ENCODE data around the gene PCDHGB6.
"Not testable (repeated sequence)": the region's sequence is repeated elsewhere in the genome, so short reads cannot be mapped to it uniquely, and the experiment has no call there.

PCDHGB6 gene

DNA sequence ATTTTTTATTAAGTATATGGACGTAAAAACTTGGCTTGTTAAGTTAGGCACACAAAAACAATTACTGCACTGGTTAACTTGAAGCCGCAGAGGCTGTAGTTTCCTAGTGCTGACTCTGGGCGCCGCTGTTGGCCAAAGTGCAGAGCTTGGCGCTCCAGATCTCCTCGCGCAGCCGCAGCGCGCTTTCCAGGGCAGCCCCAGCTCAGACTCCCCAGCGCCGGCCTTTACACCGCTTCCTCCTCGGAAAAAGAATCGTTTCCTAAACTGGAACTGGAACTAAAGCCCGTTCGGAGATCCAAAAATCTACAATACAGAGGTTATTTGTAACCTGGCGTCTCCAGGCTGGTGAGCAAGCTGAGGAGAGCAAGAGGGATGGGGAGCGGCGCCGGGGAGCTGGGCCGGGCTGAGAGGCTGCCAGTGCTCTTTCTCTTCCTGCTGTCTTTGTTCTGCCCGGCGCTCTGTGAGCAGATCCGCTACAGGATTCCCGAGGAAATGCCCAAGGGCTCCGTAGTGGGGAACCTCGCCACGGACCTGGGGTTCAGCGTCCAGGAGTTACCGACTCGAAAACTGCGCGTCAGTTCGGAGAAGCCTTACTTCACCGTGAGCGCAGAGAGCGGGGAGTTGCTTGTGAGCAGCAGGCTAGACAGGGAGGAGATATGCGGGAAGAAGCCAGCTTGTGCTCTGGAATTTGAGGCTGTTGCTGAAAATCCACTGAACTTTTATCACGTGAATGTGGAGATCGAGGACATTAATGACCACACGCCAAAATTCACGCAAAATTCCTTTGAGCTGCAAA, 9.9 kb upstream of the PCDHGB6 start, which contains the start of gene PCDHGB5:
Gene PCDHGB5, plus strand, starts transcription at position 192 of the 796 bp plus-strand sequence. Its CDS starts 181 bp downstream, at position 373.
- CTCF ChIA-PET: interaction anchor here (0.6 to 2.9 kb wide), 8 partner anchors 9 to 557 kb away, joined by 3 to 12 read pairs (median 4); partner anchors contain the start of genes PCDHGA10, PCDHGA11 and PCDHGB3
- peaks cover 61% of the 10 kb centered on the region for H3K27me3 Mint-ChIP-seq
- peaks cover 33% of the 10 kb centered on the region for H3K9me3 Mint-ChIP-seq
- not testable (repeated sequence) for H3K4me1 Mint-ChIP-seq, H3K27ac Mint-ChIP-seq
- peaks cover 13% of the 10 kb centered on the region for H3K36me3 Mint-ChIP-seq
- DNase-seq: peak; percentile 57
- peak within 1 kb of the TSS; percentile 56 for H3K4me3 Mint-ChIP-seq

GRCh38 chr5:141398608-141399007, 9.2 kb upstream of the PCDHGB6 start:
- CTCF ChIA-PET: interaction anchor here (0.9 to 1.7 kb wide), 2 partner anchors 22 to 557 kb away, joined by 3 to 5 read pairs; partner anchors contain the start of gene PCDHGA11
- Mint-ChIP-seq H3K4me3 (no peak overlapping the region), H3K36me3 (peaks cover 10% of the 10 kb centered on the region), H3K27me3 (peaks cover 61% of the 10 kb centered on the region), H3K4me1 (peaks cover 3% of the 10 kb centered on the region), H3K9me3 (peaks cover 32% of the 10 kb centered on the region), H3K27ac (no peak overlapping the region)
- no peak for DNase-seq

DNA sequence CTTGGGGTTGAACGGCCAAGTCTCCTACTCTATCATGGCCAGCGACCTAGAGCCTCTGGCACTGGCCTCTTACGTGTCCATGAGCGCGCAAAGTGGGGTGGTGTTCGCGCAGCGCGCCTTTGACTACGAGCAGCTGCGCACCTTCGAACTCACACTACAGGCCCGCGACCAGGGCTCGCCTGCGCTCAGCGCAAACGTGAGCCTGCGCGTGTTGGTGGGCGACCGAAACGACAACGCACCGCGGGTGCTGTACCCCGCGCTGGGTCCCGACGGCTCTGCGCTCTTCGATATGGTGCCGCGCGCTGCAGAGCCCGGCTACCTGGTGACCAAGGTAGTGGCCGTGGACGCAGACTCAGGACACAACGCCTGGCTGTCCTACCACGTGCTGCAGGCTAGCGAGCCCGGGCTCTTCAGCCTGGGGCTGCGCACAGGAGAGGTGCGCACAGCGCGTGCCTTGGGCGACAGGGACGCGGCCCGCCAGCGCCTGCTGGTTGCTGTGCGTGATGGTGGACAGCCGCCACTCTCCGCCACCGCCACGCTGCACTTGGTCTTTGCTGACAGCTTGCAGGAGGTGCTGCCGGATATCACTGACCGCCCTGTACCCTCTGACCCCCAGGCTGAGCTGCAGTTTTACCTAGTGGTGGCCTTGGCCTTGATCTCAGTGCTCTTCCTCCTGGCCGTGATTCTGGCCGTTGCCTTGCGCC, 8.1 kb upstream of the PCDHGB6 start:
- peaks cover 28% of the 10 kb centered on the region for H3K9me3 Mint-ChIP-seq
- H3K4me1 Mint-ChIP-seq: peaks cover 3% of the 10 kb centered on the region
- H3K27ac Mint-ChIP-seq: peak overlapping the region; percentile 71
- CTCF ChIA-PET: interaction anchor here (1.0 to 1.6 kb wide), 4 partner anchors 22 to 114 kb away, joined by 3 to 7 read pairs (median 5); partner anchors contain the start of gene PCDHGB3
- DNase-seq: no peak
- H3K27me3 Mint-ChIP-seq: peaks cover 61% of the 10 kb centered on the region
- peaks cover 8% of the 10 kb centered on the region for H3K36me3 Mint-ChIP-seq
- no peak overlapping the region for H3K4me3 Mint-ChIP-seq

GRCh38 chr5:141402553-141403243, 5.1 kb upstream of the PCDHGB6 start, which contains the start of gene PCDHGA9:
PCDHGA9 (plus strand) TSS chr5:141402778; CDS start chr5:141402953, 175 bp downstream.
- H3K36me3 Mint-ChIP-seq: peaks cover 10% of the 10 kb centered on the region
- peaks cover 21% of the 10 kb centered on the region for H3K9me3 Mint-ChIP-seq

GRCh38 chr5:141403387-141403786, 4.4 kb upstream of the PCDHGB6 start:
- Mint-ChIP-seq H3K27ac (no peak overlapping the region), H3K9me3 (peaks cover 23% of the 10 kb centered on the region), H3K4me1 (peaks cover 5% of the 10 kb centered on the region), H3K36me3 (peaks cover 10% of the 10 kb centered on the region), H3K27me3 (peaks cover 64% of the 10 kb centered on the region), H3K4me3 (no peak overlapping the region)
- DNase-seq: no peak
- CTCF ChIA-PET: interaction anchor here (1.0 to 1.4 kb wide), 5 partner anchors 10 to 109 kb away, joined by 3 to 5 read pairs (median 4); partner anchors contain the start of genes PCDHGA12, PCDHGA3 and PCDHGB7

More at GRCh38 chr5:141402553-141403243, 5.1 kb upstream of the PCDHGB6 start, which contains the start of gene PCDHGA9:
- Mint-ChIP-seq H3K27me3 (peaks cover 60% of the 10 kb centered on the region), H3K4me3 (no peak within 1 kb of the TSS), H3K27ac (no peak within 1 kb of the TSS), H3K4me1 (peaks cover 3% of the 10 kb centered on the region)
- peak; percentile 46 for DNase-seq
- CTCF ChIA-PET: interaction anchor here (1.0 to 1.4 kb wide), 5 partner anchors 11 to 110 kb away, joined by 3 to 5 read pairs (median 4); partner anchors contain the start of genes PCDHGA12, PCDHGA3 and PCDHGB7

DNA sequence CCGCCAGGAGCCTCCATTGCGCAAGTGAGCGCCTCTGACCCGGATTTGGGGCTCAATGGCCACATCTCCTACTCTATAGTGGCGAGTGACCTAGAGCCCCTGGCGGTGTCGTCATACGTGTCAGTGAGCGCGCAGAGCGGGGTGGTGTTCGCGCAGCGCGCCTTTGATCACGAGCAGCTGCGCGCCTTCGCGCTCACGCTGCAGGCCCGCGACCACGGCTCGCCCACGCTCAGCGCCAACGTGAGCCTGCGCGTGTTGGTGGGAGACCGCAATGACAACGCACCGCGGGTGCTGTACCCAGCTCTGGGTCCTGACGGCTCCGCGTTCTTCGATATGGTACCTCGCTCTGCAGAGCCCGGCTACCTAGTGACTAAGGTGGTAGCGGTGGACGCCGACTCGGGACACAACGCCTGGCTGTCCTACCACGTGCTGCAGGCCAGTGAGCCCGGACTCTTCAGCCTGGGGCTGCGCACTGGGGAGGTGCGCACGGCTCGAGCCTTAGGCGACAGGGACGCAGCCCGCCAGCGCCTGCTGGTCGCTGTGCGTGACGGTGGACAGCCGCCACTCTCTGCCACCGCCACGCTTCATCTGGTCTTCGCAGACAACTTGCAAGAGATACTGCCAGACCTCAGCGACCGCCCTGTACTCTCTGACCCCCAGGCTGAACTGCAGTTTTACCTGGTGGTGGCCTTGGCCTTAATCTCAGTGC, 1.9 kb downstream of the PCDHGB6 start:
- peaks cover 20% of the 10 kb centered on the region for H3K9me3 Mint-ChIP-seq
- H3K4me1 Mint-ChIP-seq: peaks cover 16% of the 10 kb centered on the region
- CTCF ChIA-PET: no interaction called here
- H3K36me3 Mint-ChIP-seq: peaks cover 18% of the 10 kb centered on the region
- H3K4me3 Mint-ChIP-seq: no peak overlapping the region
- H3K27me3 Mint-ChIP-seq: peaks cover 66% of the 10 kb centered on the region
- DNase-seq: no peak
- peak overlapping the region; percentile 79 for H3K27ac Mint-ChIP-seq

DNA sequence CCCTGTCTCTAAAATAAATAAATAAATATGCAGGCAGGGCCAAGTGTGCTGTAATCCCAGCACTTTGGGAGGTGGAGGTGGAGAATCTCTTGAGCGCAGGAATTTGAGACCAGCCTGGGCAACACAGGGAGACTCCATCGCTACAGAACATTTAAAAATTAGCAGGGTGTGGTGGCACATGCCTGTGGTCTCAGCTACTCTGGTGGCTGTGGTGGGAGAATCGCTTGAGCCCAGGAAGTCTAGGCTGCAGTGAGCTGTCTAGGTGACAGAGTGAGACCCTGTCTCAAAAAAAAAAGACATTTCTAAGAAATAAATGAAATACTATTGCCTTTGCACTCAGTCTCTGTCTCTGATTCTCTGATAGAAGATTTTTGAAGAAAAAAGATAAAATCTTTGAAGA, 3.8 kb downstream of the PCDHGB6 start:
- Mint-ChIP-seq H3K9me3 (peaks cover 20% of the 10 kb centered on the region), H3K27me3 (peaks cover 75% of the 10 kb centered on the region), H3K4me1 (peaks cover 18% of the 10 kb centered on the region), H3K4me3 (no peak overlapping the region), H3K27ac (no peak overlapping the region), H3K36me3 (peaks cover 18% of the 10 kb centered on the region)
- no peak for DNase-seq
- CTCF ChIA-PET: interaction anchor here (0.9 to 2.5 kb wide), 2 partner anchors 113 to 204 kb away, joined by 3 to 10 read pairs; no protein-coding TSS in a partner anchor

DNA sequence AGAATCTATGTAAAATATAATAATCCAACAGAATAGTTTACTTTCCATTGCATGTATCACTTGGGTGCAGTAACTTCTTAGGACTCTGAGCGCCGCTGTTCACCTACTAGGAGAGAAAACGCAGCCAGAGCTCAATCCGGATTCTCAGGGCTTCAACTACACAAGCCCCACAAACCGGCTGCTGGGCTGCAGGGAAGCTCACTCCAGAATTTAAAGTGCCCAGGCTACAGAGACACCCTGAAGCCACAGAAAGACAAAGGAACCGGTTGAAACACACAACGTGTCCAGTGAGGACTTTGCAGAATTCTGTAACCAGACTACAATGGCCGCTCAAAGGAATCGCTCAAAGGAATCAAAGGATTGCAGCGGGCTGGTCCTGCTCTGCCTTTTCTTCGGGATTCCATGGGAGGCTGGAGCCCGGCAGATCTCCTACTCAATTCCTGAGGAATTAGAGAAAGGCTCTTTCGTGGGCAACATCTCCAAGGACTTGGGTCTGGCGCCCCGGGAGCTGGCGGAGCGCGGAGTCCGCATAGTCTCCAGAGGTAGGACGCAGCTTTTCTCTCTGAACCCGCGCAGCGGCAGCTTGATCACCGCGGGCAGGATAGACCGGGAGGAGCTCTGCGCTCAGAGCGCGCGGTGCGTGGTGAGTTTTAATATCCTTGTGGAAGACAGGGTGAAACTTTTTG, 5.2 kb downstream of the PCDHGB6 start, which contains the start of gene PCDHGA10:
Gene PCDHGA10, plus strand, starts transcription at position 134 of the 686 bp plus-strand sequence. Its CDS starts 189 bp downstream, at position 323.
- CTCF ChIA-PET: interaction anchor here (0.6 to 3.4 kb wide), 27 partner anchors 8 to 171 kb away, joined by 3 to 17 read pairs (median 4); partner anchors contain the start of genes PCDHGA11, PCDHGA9, PCDHGB5 and PCDHGC5
- Mint-ChIP-seq H3K36me3 (peaks cover 18% of the 10 kb centered on the region), H3K9me3 (peaks cover 22% of the 10 kb centered on the region), H3K4me1 (peaks cover 21% of the 10 kb centered on the region), H3K27ac (peak within 1 kb of the TSS; percentile 74), H3K27me3 (peaks cover 79% of the 10 kb centered on the region), H3K4me3 (peak within 1 kb of the TSS; percentile 78)
- DNase-seq: peak; percentile 72

- peaks cover 22% of the 10 kb centered on the region for H3K4me1 Mint-ChIP-seq
- no peak for DNase-seq
- H3K27me3 Mint-ChIP-seq: peaks cover 79% of the 10 kb centered on the region
- peaks cover 26% of the 10 kb centered on the region for H3K9me3 Mint-ChIP-seq
- CTCF ChIA-PET: interaction anchor here (0.9 to 3.4 kb wide), 20 partner anchors 11 to 170 kb away, joined by 3 to 17 read pairs (median 4); partner anchors contain the start of genes PCDHGA9, PCDHGB5 and PCDHGC5
- H3K27ac Mint-ChIP-seq: peak overlapping the region; percentile 74
- H3K4me3 Mint-ChIP-seq: peak overlapping the region; percentile 78
- peaks cover 23% of the 10 kb centered on the region for H3K36me3 Mint-ChIP-seq
Observed at GRCh38 chr5:141413540-141414069, 5.8 kb downstream of the PCDHGB6 start.

GRCh38 chr5:141414548-141415274, 6.9 kb downstream of the PCDHGB6 start:
- not testable (repeated sequence) for DNase-seq, H3K27ac Mint-ChIP-seq, H3K4me3 Mint-ChIP-seq
- Mint-ChIP-seq H3K9me3 (peaks cover 26% of the 10 kb centered on the region), H3K36me3 (peaks cover 19% of the 10 kb centered on the region), H3K27me3 (peaks cover 79% of the 10 kb centered on the region), H3K4me1 (peaks cover 22% of the 10 kb centered on the region)
- CTCF ChIA-PET: interaction anchor here (1.5 to 3.4 kb wide), 4 partner anchors 13 to 149 kb away, joined by 3 to 17 read pairs (median 6); no protein-coding TSS in a partner anchor

DNA sequence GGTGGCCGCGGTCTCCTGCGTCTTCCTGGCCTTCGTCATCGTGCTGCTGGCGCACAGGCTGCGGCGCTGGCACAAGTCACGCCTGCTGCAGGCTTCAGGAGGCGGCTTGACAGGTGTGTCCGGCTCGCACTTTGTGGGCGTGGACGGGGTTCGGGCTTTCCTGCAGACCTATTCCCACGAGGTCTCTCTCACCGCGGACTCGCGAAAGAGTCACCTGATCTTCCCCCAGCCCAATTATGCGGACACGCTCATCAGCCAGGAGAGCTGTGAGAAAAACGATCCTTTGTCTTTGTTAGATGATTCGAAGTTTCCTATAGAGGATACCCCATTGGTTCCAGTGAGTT, 7.4 kb downstream of the PCDHGB6 start:
- peaks cover 77% of the 10 kb centered on the region for H3K27me3 Mint-ChIP-seq
- peaks cover 27% of the 10 kb centered on the region for H3K9me3 Mint-ChIP-seq
- H3K27ac Mint-ChIP-seq, DNase-seq: not testable (repeated sequence)
- peak overlapping the region; percentile 18 for H3K4me3 Mint-ChIP-seq
- H3K4me1 Mint-ChIP-seq: peaks cover 22% of the 10 kb centered on the region
- CTCF ChIA-PET: interaction anchor here (3.4 kb wide), 1 partner anchor 98 kb away, joined by 17 read pairs; no protein-coding TSS in a partner anchor
- peaks cover 21% of the 10 kb centered on the region for H3K36me3 Mint-ChIP-seq

All from activated naive CD4-positive, alpha-beta T cell treated with anti-CD3 and anti-CD28 coated beads, Interleukin-2, amount 10 ng/mL, durations not matched to agents 7 days and 5 days (primary cell).